KMS-11 (cell line): ENCODE data around the gene ITGA5.

ENCODE experiments used
- H2AFZ ChIP-seq: fragments of 200-600 bp; sonication (generic); 2 replicates; pipeline ENCODE4 v1.6.1; 2016; ENCODE audit warnings: antibody characterized with exemption, mixed run types, low read depth
- H3K27ac ChIP-seq: fragments of 200-600 bp; sonication (generic); 2 replicates; pipeline ENCODE4 v1.6.1; 2016; ENCODE audit warnings: mild to moderate bottlenecking, mixed run types
- H3K27me3 ChIP-seq: fragments of 200-600 bp; sonication (generic); 2 replicates; pipeline ENCODE4 v1.6.1; 2017; ENCODE audit warnings: mild to moderate bottlenecking, low read depth, mixed run types, moderate library complexity; ENCODE audit not compliant: insufficient read depth
- H3K36me3 ChIP-seq: fragments of 200-600 bp; sonication (generic); 2 replicates; pipeline ENCODE4 v1.6.1; 2017; ENCODE audit warnings: mild to moderate bottlenecking, mixed run types; ENCODE audit not compliant: insufficient read depth
- H3K4me1 ChIP-seq: fragments of 200-600 bp; sonication (generic); 2 replicates; pipeline ENCODE4 v1.6.1; 2016; ENCODE audit warnings: mild to moderate bottlenecking, low read depth, mixed run types; ENCODE audit not compliant: poor library complexity, severe bottlenecking
- H3K4me2 ChIP-seq: fragments of 200-600 bp; sonication (generic); 2 replicates; pipeline ENCODE4 v1.7.0; 2016; ENCODE audit warnings: mild to moderate bottlenecking, mixed run types
- H3K4me3 ChIP-seq: fragments of 200-600 bp; sonication (generic); IDR thresholded peaks from 2 replicates; pipeline ENCODE4 v1.6.1; 2017; ENCODE audit warnings: low read depth, low read length, mixed read lengths; ENCODE audit not compliant: insufficient read depth
- H3K79me2 ChIP-seq: fragments of 200-600 bp; sonication (generic); 2 replicates; pipeline ENCODE4 v1.6.1; 2016; ENCODE audit warnings: low read depth, mixed run types; ENCODE audit not compliant: insufficient read depth
- H3K9ac ChIP-seq: fragments of 200-600 bp; sonication (generic); 2 replicates; pipeline ENCODE4 v1.6.1; 2016; ENCODE audit warnings: mild to moderate bottlenecking, mixed run types
- H4K20me1 ChIP-seq: fragments of 200-600 bp; sonication (generic); 2 replicates; pipeline ENCODE4 v1.6.1; 2016; ENCODE audit warnings: mild to moderate bottlenecking, mixed run types; ENCODE audit not compliant: insufficient read depth
- TF ChIP-seq, protein P1 (sequence below): fragments of 200-600 bp; sonication (generic); conservative IDR thresholded peaks from 2 replicates; pipeline ENCODE4 v1.6.1; 2017; ENCODE audit warnings: low read depth, mild to moderate bottlenecking, antibody characterized with exemption, low read length, moderate library complexity, mixed read lengths

Gene ITGA5

DNA sequence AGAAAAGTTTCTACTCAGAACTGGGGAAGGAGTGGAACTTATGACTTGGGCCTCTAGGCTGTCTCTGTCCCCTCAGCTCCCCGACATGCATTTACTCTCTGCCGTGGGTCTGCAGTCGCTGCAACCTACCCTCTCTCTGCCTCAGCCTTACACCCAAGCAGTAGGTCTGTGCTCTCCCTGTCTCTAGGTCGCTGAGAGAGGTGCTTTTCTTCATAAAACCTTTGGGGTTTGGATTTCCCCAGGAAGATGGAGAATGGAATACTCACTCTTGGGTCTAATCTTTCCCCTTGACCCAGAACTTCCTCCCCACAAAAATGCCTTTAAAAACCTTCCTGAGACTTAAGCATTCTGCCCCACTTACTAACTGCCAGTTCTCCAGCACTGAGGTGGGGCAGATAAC is 67.7 kb downstream of the ITGA5 start:
- no peaks in the 10 kb centered on the region for H3K79me2 ChIP-seq
- no peak overlapping the region for H3K4me3 ChIP-seq
- no peak overlapping the region for H3K4me2 ChIP-seq
- H3K4me1 ChIP-seq = no peaks in the 10 kb centered on the region
- no peak overlapping the region for H3K9ac ChIP-seq
- peaks cover 7% of the 10 kb centered on the region; the same call in 1 of the 2 replicates for H3K36me3 ChIP-seq
- H4K20me1 ChIP-seq = no peaks in the 10 kb centered on the region
- H2AFZ ChIP-seq = no peak overlapping the region
- TF ChIP-seq, protein P1, sequence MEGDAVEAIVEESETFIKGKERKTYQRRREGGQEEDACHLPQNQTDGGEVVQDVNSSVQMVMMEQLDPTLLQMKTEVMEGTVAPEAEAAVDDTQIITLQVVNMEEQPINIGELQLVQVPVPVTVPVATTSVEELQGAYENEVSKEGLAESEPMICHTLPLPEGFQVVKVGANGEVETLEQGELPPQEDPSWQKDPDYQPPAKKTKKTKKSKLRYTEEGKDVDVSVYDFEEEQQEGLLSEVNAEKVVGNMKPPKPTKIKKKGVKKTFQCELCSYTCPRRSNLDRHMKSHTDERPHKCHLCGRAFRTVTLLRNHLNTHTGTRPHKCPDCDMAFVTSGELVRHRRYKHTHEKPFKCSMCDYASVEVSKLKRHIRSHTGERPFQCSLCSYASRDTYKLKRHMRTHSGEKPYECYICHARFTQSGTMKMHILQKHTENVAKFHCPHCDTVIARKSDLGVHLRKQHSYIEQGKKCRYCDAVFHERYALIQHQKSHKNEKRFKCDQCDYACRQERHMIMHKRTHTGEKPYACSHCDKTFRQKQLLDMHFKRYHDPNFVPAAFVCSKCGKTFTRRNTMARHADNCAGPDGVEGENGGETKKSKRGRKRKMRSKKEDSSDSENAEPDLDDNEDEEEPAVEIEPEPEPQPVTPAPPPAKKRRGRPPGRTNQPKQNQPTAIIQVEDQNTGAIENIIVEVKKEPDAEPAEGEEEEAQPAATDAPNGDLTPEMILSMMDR = no peak
- no peaks in the 10 kb centered on the region; the same call in 1 of the 2 replicates for H3K27me3 ChIP-seq
- no peak overlapping the region for H3K27ac ChIP-seq

DNA sequence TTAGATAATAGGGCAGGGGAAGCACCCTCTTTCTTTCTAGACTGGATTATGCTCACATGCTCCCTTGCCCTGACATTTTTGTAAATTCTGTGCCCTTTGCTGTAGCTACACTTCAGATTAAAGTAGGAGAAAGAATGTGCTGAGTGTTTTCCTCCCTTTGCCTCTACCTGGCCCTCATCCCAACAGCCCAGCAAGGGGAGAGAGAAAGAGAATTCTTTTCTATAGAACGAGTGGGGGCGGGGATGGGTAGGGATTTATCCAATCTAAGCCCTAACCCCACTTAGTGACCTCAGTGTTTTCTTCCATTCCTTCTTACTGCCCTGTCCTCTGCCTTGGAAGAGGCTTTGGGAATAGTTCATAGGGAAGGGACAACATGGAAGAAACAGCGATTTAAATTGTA is 68.3 kb downstream of the ITGA5 start:
- no peak overlapping the region for H3K9ac ChIP-seq
- TF ChIP-seq, protein P1 = no peak
- H3K79me2 ChIP-seq = no peaks in the 10 kb centered on the region
- H2AFZ ChIP-seq = no peak overlapping the region
- H4K20me1 ChIP-seq = no peaks in the 10 kb centered on the region
- no peaks in the 10 kb centered on the region; the same call in 1 of the 2 replicates for H3K27me3 ChIP-seq
- H3K36me3 ChIP-seq = peaks cover 7% of the 10 kb centered on the region; the same call in 1 of the 2 replicates
- H3K4me2 ChIP-seq = no peak overlapping the region
- no peak overlapping the region for H3K27ac ChIP-seq
- no peak overlapping the region for H3K4me3 ChIP-seq
- H3K4me1 ChIP-seq = no peaks in the 10 kb centered on the region

DNA sequence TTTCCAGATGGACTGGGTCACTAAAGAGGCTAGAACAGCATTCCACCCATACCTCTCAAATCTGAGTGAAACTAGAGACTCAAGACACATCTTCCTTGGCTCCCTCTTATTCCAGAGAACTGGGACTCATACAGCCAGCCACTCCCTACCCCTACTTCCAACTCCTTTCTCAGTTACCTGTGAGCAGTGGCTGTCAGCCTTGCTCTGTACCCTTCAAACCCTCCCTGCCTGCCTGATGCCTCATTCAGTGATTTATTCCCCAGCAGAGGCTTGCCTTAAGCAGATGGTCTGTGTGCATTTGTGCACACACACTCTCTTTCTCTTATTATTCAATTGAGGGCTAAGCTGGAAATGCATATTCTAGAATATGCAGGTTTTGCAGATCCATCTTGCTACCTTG is 69.4 kb downstream of the ITGA5 start:
- H3K79me2 ChIP-seq = no peaks in the 10 kb centered on the region
- TF ChIP-seq, protein P1 = no peak
- no peaks in the 10 kb centered on the region; the same call in 1 of the 2 replicates for H3K27me3 ChIP-seq
- no peak overlapping the region for H3K4me2 ChIP-seq
- no peaks in the 10 kb centered on the region for H4K20me1 ChIP-seq
- H3K36me3 ChIP-seq = peaks cover 7% of the 10 kb centered on the region; the same call in 1 of the 2 replicates
- no peak overlapping the region for H3K27ac ChIP-seq
- H3K9ac ChIP-seq = no peak overlapping the region
- no peak overlapping the region for H2AFZ ChIP-seq
- H3K4me3 ChIP-seq = no peak overlapping the region
- H3K4me1 ChIP-seq = no peaks in the 10 kb centered on the region

DNA sequence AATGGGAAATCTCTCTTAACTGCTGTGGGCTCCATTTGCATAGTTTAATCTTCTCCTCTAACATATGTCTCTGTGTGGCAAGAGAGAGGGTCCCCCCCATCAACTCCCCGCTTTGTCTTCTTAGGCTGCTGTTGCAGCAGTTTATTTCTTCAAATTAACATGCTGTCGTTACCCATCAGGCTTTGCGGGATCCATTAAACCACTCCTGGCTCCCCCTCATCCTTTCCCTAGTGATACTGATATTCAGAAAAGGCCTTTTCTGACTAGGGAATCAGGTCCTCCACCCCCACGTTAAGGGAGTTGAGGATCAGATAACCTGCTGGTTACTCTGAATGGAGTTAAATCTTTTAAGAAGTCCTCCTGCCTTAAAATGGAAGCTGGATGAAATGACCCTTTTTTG is 70.0 kb downstream of the ITGA5 start:
- H3K4me2 ChIP-seq = no peak overlapping the region
- H3K4me1 ChIP-seq = no peaks in the 10 kb centered on the region
- TF ChIP-seq, protein P1 = no peak
- H3K4me3 ChIP-seq = no peak overlapping the region
- H4K20me1 ChIP-seq = no peaks in the 10 kb centered on the region
- no peaks in the 10 kb centered on the region; the same call in 1 of the 2 replicates for H3K27me3 ChIP-seq
- H3K27ac ChIP-seq = no peak overlapping the region
- no peaks in the 10 kb centered on the region for H3K79me2 ChIP-seq
- no peak overlapping the region for H2AFZ ChIP-seq
- H3K36me3 ChIP-seq = peaks cover 7% of the 10 kb centered on the region; the same call in 1 of the 2 replicates
- H3K9ac ChIP-seq = no peak overlapping the region
